ENCODE results near the gene ASB4. TPM values are rescaled to one million over a fixed set of nuclear protein-coding genes. Genes with fewer than 3 reads are reported as not detected.

Gene ASB4
- total RNA-seq, 2 donors from 2014 or later, result not detected

GRCh38 chr7:95525503-95525902 lies 39.8 kb downstream of the ASB4 start:
- H3K27ac Mint-ChIP-seq, result no peak overlapping the region
- no peaks in the 10 kb centered on the region for H3K9me3 Mint-ChIP-seq
- no peaks in the 10 kb centered on the region for H3K36me3 Mint-ChIP-seq
- ATAC-seq, result no peak
- DNase-seq (ENCODE audit: low spot score), result no peak
- no peak overlapping the region for H3K4me3 Mint-ChIP-seq
- H3K4me1 Mint-ChIP-seq (ENCODE audit: low read depth in 2 of 2), result peaks cover 0 to 2% of the 10 kb centered on the region in 2 donors
- H3K27me3 Mint-ChIP-seq, result peaks cover 11 to 16% of the 10 kb centered on the region in 2 donors

GRCh38 chr7:95526128-95526738 lies 40.5 kb downstream of the ASB4 start:
- DNase-seq (ENCODE audit: low spot score) (no peak), ATAC-seq (no peak)
- H3K9me3 Mint-ChIP-seq, result no peaks in the 10 kb centered on the region
- H3K27ac Mint-ChIP-seq, result no peak overlapping the region
- H3K4me1 Mint-ChIP-seq (ENCODE audit: low read depth in 2 of 2), result peaks cover 0 to 2% of the 10 kb centered on the region in 2 donors
- H3K4me3 Mint-ChIP-seq, result no peak overlapping the region
- H3K36me3 Mint-ChIP-seq, result no peaks in the 10 kb centered on the region
- peaks cover 11 to 16% of the 10 kb centered on the region in 2 donors for H3K27me3 Mint-ChIP-seq

GRCh38 chr7:95527033-95527775 lies 41.5 kb downstream of the ASB4 start:
- Mint-ChIP-seq H3K27me3 (peaks cover 11 to 16% of the 10 kb centered on the region in 2 donors), H3K36me3 (no peaks in the 10 kb centered on the region), H3K4me3 (no peak overlapping the region), H3K27ac (no peak overlapping the region), H3K4me1 (ENCODE audit: low read depth in 2 of 2) (peaks cover 0 to 2% of the 10 kb centered on the region in 2 donors), H3K9me3 (no peaks in the 10 kb centered on the region)
- peak in 1 of 2 donors; percentile 75 for ATAC-seq
- no peak for DNase-seq (ENCODE audit: low spot score)

- Mint-ChIP-seq H3K36me3 (no peaks in the 10 kb centered on the region), H3K27ac (no peak overlapping the region), H3K9me3 (no peaks in the 10 kb centered on the region), H3K27me3 (peaks cover 8 to 10% of the 10 kb centered on the region in 2 donors), H3K4me1 (ENCODE audit: low read depth in 2 of 2) (peaks cover 0 to 2% of the 10 kb centered on the region in 2 donors), H3K4me3 (no peak overlapping the region)
- no peak for ATAC-seq
- DNase-seq (ENCODE audit: low spot score), result no peak
Observed at GRCh38 chr7:95527776-95528250, 42.1 kb downstream of the ASB4 start.

- ATAC-seq, result no peak
- Mint-ChIP-seq H3K36me3 (no peaks in the 10 kb centered on the region), H3K4me1 (ENCODE audit: low read depth in 2 of 2) (peaks cover 0 to 2% of the 10 kb centered on the region in 2 donors), H3K9me3 (no peaks in the 10 kb centered on the region), H3K4me3 (no peak overlapping the region), H3K27ac (peak overlapping the region in 1 of 2 donors; percentile 48), H3K27me3 (peaks cover 7 to 12% of the 10 kb centered on the region in 2 donors)
- DNase-seq (ENCODE audit: low spot score), result no peak
Observed at GRCh38 chr7:95529701-95530100, 44.0 kb downstream of the ASB4 start.

- Mint-ChIP-seq H3K9me3 (no peaks in the 10 kb centered on the region), H3K27ac (no peak overlapping the region), H3K4me3 (no peak overlapping the region), H3K4me1 (ENCODE audit: low read depth in 2 of 2) (peaks cover 0 to 2% of the 10 kb centered on the region in 2 donors), H3K36me3 (no peaks in the 10 kb centered on the region), H3K27me3 (peaks cover 6 to 15% of the 10 kb centered on the region in 2 donors)
- DNase-seq (ENCODE audit: low spot score) (no peak), ATAC-seq (no peak)
Observed at GRCh38 chr7:95530881-95531280, 45.1 kb downstream of the ASB4 start.

GRCh38 chr7:95531605-95532219 lies 46.0 kb downstream of the ASB4 start:
- no peak overlapping the region for H3K27ac Mint-ChIP-seq
- ATAC-seq (peak in 1 of 2 donors; percentile 15), DNase-seq (ENCODE audit: low spot score) (no peak)
- H3K4me1 Mint-ChIP-seq (ENCODE audit: low read depth in 2 of 2), result peaks cover 0 to 2% of the 10 kb centered on the region in 2 donors
- no peak overlapping the region for H3K4me3 Mint-ChIP-seq
- H3K27me3 Mint-ChIP-seq, result peaks cover 0 to 11% of the 10 kb centered on the region in 2 donors
- no peaks in the 10 kb centered on the region for H3K36me3 Mint-ChIP-seq
- no peaks in the 10 kb centered on the region for H3K9me3 Mint-ChIP-seq

- no peak overlapping the region for H3K27ac Mint-ChIP-seq
- ATAC-seq, result no peak
Observed at GRCh38 chr7:95534796-95535195, 49.1 kb downstream of the ASB4 start.

GRCh38 chr7:95535662-95536061 lies 49.9 kb downstream of the ASB4 start:
- no peak for ATAC-seq
- DNase-seq (ENCODE audit: low spot score), result no peak
- Mint-ChIP-seq H3K36me3 (no peaks in the 10 kb centered on the region), H3K4me3 (no peak overlapping the region), H3K27ac (no peak overlapping the region), H3K4me1 (ENCODE audit: low read depth in 2 of 2) (peaks cover 0 to 5% of the 10 kb centered on the region in 2 donors), H3K27me3 (peaks cover 5 to 16% of the 10 kb centered on the region in 2 donors), H3K9me3 (no peaks in the 10 kb centered on the region)

More at GRCh38 chr7:95534796-95535195, 49.1 kb downstream of the ASB4 start:
- no peaks in the 10 kb centered on the region for H3K36me3 Mint-ChIP-seq
- no peak for DNase-seq (ENCODE audit: low spot score)
- peaks cover 0 to 5% of the 10 kb centered on the region in 2 donors for H3K4me1 Mint-ChIP-seq (ENCODE audit: low read depth in 2 of 2)
- no peak overlapping the region for H3K4me3 Mint-ChIP-seq
- H3K27me3 Mint-ChIP-seq, result peaks cover 5 to 13% of the 10 kb centered on the region in 2 donors
- no peaks in the 10 kb centered on the region for H3K9me3 Mint-ChIP-seq

- H3K4me3 Mint-ChIP-seq, result no peak overlapping the region
- no peaks in the 10 kb centered on the region for H3K9me3 Mint-ChIP-seq
- H3K36me3 Mint-ChIP-seq, result no peaks in the 10 kb centered on the region
- no peak for DNase-seq (ENCODE audit: low spot score)
- H3K4me1 Mint-ChIP-seq (ENCODE audit: low read depth in 2 of 2), result peaks cover 0 to 5% of the 10 kb centered on the region in 2 donors
- ATAC-seq, result no peak
- peaks cover 12 to 22% of the 10 kb centered on the region in 2 donors for H3K27me3 Mint-ChIP-seq
- H3K27ac Mint-ChIP-seq, result no peak overlapping the region
Observed at GRCh38 chr7:95536656-95537311, 51.0 kb downstream of the ASB4 start.

- Mint-ChIP-seq H3K9me3 (no peaks in the 10 kb centered on the region), H3K4me1 (ENCODE audit: low read depth in 2 of 2) (peaks cover 0 to 5% of the 10 kb centered on the region in 2 donors), H3K27ac (no peak overlapping the region), H3K4me3 (no peak overlapping the region), H3K36me3 (no peaks in the 10 kb centered on the region), H3K27me3 (peaks cover 14 to 22% of the 10 kb centered on the region in 2 donors)
- no peak for ATAC-seq
- DNase-seq (ENCODE audit: low spot score), result no peak
Observed at GRCh38 chr7:95537468-95537867, 51.7 kb downstream of the ASB4 start.

GRCh38 chr7:95539426-95539825 lies 53.7 kb downstream of the ASB4 start:
- Mint-ChIP-seq H3K36me3 (no peaks in the 10 kb centered on the region), H3K4me1 (ENCODE audit: low read depth in 2 of 2) (peaks cover 0 to 5% of the 10 kb centered on the region in 2 donors)

GRCh38 chr7:95540366-95540765 lies 54.6 kb downstream of the ASB4 start:
- peaks cover 11 to 17% of the 10 kb centered on the region in 2 donors for H3K27me3 Mint-ChIP-seq
- DNase-seq (ENCODE audit: low spot score), result no peak
- no peaks in the 10 kb centered on the region for H3K9me3 Mint-ChIP-seq
- H3K4me3 Mint-ChIP-seq, result no peak overlapping the region
- peaks cover 2 to 6% of the 10 kb centered on the region in 2 donors for H3K4me1 Mint-ChIP-seq (ENCODE audit: low read depth in 2 of 2)
- H3K27ac Mint-ChIP-seq, result no peak overlapping the region
- H3K36me3 Mint-ChIP-seq, result no peaks in the 10 kb centered on the region
- no peak for ATAC-seq

More at GRCh38 chr7:95539426-95539825, 53.7 kb downstream of the ASB4 start:
- Mint-ChIP-seq H3K27me3 (peaks cover 14 to 19% of the 10 kb centered on the region in 2 donors), H3K27ac (no peak overlapping the region), H3K4me3 (no peak overlapping the region), H3K9me3 (no peaks in the 10 kb centered on the region)
- ATAC-seq (no peak), DNase-seq (ENCODE audit: low spot score) (no peak)

All from natural killer cell treated with Interleukin-12 subunit alpha and Interleukin-12 subunit beta and Interleukin-15 and Interleukin-18, amount 100 ng/mL, for 72 hours (primary cell).